HTERT RPE-1 (cell line): ENCODE data around the gene MAST1.
"Not testable (repeated sequence)": the region's sequence is repeated elsewhere in the genome, so short reads cannot be mapped to it uniquely, and the experiment has no call there.

Source experiments
- in situ Hi-C: fragments of 300-500 bp; cut with MboI; formaldehyde crosslinking; loops from 4 replicates; pipeline ENCODE4 v1.14.3; 2020; ENCODE audit warnings: low sequenced_read_pairs

Gene MAST1

DNA sequence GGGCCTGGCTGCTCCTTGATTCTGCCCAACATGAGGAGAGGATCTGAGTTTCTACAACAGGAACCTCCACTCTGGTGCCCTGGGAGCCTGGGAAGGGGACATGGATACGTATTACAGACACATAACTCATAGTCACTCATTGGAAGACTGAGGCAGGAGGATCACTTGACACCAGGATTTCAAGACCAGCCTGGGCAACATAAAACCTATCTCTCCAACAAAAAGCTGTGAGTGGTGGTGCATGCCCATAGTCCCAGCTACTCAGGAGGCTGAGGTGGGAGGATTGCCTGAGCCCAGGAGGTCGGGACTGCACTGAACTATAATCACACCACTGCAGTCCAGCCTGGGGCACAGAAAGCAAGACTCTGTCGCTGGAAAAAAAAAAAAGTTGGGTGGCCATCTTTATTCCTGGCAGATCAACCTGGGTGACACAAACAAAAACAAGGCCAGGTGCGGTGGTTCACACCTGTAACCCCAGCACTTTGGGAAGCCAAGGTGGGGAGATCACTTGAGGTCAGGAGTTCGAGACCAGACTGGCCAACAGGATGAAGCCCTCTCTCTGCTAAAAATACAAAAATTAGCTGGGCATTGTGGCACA is 49.8 kb downstream of the MAST1 start:
- in situ Hi-C loops: no loop called here

- in situ Hi-C loops: not testable (repeated sequence)
These were observed 52.0 kb downstream of the MAST1 start for GRCh38 chr19:12890299-12890786.

- in situ Hi-C loops: no loop called here
These were observed 52.7 kb downstream of the MAST1 start, which contains the start of gene GCDH for GRCh38 chr19:12890787-12891552. Gene GCDH (plus strand): TSS chr19:12891160. CDS start chr19:12891305, 145 bp downstream.

- in situ Hi-C loops: no loop called here
These were observed 53.3 kb downstream of the MAST1 start for GRCh38 chr19:12891553-12892021.

GRCh38 chr19:12893582-12893981 is 55.3 kb downstream of the MAST1 start:
- in situ Hi-C loops: no loop called here

GRCh38 chr19:12896460-12896859 is 58.1 kb downstream of the MAST1 start:
- in situ Hi-C loops: no loop called here

- in situ Hi-C loops: no loop called here
These were observed 61.7 kb downstream of the MAST1 start for GRCh38 chr19:12899891-12900518.

DNA sequence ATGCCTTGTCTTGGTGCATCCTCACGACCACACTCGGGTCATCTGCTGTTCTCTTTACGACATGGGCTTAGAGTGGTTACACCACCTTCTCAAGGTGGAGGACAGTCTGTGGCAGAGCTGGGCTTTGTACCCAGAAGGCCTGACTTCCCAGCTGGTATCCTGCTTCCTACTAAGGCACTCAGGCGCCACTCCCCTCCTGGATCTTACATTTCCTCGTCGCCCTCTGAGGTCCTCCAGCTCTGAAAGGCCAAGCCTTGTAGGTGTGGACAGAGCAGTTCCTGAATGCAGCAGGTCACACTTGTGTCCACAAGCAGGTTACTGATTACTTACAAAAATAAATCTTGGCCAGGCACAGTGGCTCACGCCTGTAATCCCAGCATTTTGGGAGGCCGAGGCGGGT is 68.9 kb downstream of the MAST1 start:
- in situ Hi-C loops: no loop called here

DNA sequence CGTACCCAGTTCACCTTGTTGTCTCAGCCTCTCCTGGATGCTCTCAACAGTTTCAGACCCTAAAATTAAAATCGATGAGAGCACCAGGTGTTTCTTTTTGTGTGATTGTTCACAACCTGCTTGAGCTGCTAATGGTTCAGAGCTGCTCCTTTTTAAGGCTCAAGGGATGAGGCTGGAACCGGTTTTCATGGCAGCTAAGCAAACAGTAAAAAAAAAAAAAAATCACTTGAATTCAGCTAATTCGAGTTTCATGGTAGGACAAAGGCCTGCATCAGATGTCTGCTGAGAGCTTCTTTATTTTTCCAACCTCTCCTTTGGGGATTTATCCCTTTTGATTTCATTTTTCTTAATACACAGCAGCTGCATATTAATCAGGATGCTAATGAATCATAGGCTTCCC is 74.3 kb downstream of the MAST1 start:
- in situ Hi-C loops: no loop called here

GRCh38 chr19:12913011-12913561 is 74.8 kb downstream of the MAST1 start:
- in situ Hi-C loops: no loop called here

GRCh38 chr19:12913851-12914690 is 75.8 kb downstream of the MAST1 start:
- in situ Hi-C loops: no loop called here

DNA sequence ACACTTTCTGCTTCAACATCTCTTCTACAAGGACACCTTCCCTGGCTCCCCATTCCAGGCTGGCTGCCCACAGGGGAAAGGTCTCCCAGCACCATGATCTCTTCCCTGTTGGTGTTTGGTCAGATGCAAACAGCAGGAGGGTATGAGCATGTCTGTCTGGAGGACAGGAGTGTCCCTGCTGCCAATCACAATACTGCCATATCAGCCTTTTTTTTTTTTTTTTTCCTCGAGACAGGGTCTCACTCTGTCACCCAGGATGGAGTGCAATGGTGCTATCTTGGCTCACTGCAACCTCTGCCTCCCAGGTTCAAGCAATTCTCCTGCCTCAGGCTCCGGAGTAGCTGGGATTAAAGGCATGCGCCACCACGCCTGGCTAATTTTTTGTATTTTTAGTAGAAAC is 77.5 kb downstream of the MAST1 start:
- in situ Hi-C loops: not testable (repeated sequence)

GRCh38 chr19:12918253-12918652 is 79.9 kb downstream of the MAST1 start:
- in situ Hi-C loops: no loop called here

DNA sequence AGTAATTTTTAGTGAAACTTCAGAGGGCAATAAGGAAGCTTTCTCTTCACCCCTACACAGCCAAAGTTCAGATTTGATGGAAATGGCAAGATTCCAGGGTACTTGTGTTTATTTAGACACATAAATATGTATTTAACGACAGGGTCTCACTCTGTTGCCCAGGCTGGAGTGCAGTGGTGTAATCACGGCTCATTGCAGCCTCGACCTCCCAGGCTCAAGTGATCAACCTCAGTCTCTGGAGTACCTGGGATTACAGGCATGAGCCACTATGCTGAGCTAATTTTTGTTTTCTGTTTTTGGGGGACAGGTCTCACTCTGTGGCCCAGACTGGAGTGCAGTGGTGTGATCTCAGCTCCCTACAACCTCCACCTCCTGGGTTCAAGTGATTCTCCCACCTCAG is 82.7 kb downstream of the MAST1 start:
- in situ Hi-C loops: no loop called here

DNA sequence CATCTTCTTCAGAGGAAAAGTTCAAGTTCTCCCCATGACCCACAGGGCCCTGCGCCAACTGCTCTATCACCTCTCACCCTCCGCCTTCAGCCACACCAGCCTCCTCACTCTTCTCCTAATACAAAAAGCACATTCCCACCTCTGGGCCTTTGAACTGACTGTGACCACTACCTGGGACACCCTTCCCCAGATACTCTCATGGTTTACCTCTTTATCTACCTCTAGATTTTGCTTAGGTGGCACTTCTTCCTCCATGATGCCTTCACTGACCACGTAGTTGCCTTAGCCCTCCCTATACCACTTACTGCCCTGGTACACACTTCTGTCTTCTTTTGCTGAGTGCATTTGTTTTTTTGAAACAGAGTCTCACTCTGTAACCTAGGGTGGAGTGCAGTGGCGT is 84.6 kb downstream of the MAST1 start:
- in situ Hi-C loops: no loop called here
